HG03457 (cell line): ENCODE data around the gene SIGLEC7.

ENCODE experiments used
- ATAC-seq: cut with Tn5 transposase; IDR thresholded peaks from one replicate; pipeline ENCODE4 v1.9.1; 2021; ENCODE audit warnings: moderate number of reproducible peaks; ENCODE audit not compliant: unreplicated experiment

SIGLEC7 gene

GRCh38 chr19:51198641-51199040 lies 56.5 kb downstream of the SIGLEC7 start:
- ATAC-seq = no peak

- ATAC-seq = no peak
Measured at GRCh38 chr19:51200071-51200666, 58.1 kb downstream of the SIGLEC7 start.

GRCh38 chr19:51201712-51202111 lies 59.6 kb downstream of the SIGLEC7 start:
- ATAC-seq = no peak
